Left cardiac atrium (tissue), 4 donors: ENCODE measurements around the gene HOXB8. TPM values are rescaled to one million over a fixed set of nuclear protein-coding genes. Genes with fewer than 3 reads are reported as not detected.

Source experiments
- ATAC-seq, 2 donors: fragments of 200-7000 bp; cut with Tn5 transposase; one replicate each; pipeline ENCODE4 v1.9.1; 2020; ENCODE audit warnings: mild to moderate bottlenecking in 2 of 2, moderate library complexity in 2 of 2
- DNase-seq: peaks from one replicate; pipeline ENCODE4 v3.0.0-alpha.2; 2020
- intact Hi-C, 2 donors: fragments of 100-400 bp; cut with DNase I; formaldehyde crosslinking; loops; one replicate each; pipeline versions ENCODE4 v1.14.1 to v1.15.1; 2022 to 2023
- total RNA-seq, 2 donors: library from RNA; stranded (reverse); fragmentation: NEBNext Ultra II Directional; extraction: Animal tissue kit (Norgen Biotek cat#: 25700); gene quantifications; one replicate each; pipeline ENCODE4 v1.2.1, GENCODE V29; 2021
- donor health status: DM: no; HTN: yes; CAD: no.
- donor health status: DM: no; HTN: yes; CAD: no; lungs with severe emphysema.
- donor health status: DM: yes; HTN: yes; CAD: no.
- donor health status: Dilated cardiomyopathy.

HOXB8 gene
- total RNA-seq, 2 donors from 2014 or later: 0.32 TPM; not detected in 1

DNA sequence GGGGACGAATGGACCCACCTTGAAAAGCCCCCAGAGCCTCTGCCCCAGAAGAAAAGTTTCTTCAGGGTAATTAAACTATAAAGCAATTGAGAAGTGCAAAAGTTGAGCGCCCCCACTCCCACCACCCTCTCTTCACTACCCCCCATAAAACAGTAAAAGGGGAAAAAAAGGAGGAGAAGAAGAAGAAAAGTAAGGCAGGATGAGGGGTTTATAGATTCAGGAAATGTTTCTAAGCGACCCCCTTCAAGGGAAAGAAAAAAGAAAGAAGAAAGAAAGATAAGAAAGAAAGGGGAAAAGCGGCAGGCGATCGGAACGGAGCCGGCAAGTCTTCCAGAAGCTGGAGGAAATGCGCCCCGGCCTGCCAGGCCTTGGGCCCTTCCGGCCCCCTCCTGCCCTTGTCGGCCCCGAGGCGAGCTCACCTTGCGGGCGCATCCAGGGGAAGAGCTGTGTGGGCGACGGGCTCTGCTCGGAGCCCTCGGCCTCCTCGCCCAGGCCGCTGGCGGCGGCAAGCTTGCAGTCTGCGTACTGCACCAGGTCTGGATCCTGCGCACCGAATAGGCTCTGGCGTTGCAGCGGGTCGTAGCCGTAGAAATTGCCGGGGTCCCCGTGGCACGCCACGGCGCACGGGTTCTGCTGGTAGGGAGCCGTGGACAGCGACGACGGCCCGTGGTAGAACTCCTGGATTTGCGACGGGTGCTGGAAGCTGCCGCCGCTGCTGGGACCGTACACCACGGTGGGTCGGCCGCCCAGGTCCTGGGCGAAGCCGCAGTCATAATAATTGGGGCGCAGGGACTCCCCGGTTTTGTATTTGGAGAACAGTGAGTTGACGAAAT, 1.0 kb downstream of the HOXB8 start:
- no peak for DNase-seq
- intact Hi-C loops: loop anchor here (10.0 kb wide), 2 partner anchors 279 to 589 kb away; no protein-coding TSS in a partner anchor

DNA sequence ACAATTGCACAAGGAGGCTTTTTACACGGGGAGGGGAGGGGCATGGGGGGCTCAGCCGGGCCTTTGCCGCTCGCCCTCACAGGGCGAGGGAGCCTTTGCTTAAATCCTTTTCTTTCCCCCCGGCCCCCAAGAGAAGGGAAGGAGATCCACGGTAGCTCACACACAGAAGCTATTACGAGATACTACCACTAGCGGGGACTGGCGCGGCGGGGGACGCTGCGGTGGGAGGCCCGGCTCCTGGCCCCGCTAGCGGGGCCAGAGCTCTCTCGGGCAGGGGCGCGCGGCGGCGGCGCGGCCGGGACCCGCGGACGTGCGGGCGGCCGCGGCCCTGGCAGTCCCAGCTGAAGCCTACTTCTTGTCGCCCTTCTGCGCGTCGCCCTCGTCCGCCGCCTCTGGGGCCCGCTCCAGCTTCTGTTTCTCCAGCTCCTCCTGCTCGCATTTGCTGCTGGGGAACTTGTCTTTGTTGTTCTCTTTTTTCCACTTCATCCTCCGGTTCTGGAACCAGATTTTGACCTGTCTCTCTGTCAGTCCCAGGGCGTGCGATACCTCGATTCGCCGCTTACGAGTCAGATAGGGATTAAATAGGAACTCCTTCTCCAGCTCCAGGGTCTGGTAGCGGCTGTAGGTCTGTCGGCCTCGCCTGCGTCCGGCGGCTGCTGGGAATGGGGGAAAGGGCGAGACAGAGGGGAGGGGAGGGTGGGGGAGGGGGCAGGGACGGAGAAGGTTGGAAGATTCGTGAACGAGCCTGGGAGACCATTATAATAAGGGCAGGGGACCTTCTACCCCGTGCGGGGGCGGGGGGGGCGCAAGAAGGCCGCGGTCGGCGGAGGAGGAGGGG, 2.0 kb downstream of the HOXB8 start:
- DNase-seq: no peak
- ATAC-seq: peak; percentile 40 to 52
- intact Hi-C loops: loop anchor here (10.0 kb wide), 2 partner anchors 278 to 588 kb away; no protein-coding TSS in a partner anchor

More for the DNA sequence above, 1.0 kb downstream of the HOXB8 start:
- no peak for ATAC-seq

DNA sequence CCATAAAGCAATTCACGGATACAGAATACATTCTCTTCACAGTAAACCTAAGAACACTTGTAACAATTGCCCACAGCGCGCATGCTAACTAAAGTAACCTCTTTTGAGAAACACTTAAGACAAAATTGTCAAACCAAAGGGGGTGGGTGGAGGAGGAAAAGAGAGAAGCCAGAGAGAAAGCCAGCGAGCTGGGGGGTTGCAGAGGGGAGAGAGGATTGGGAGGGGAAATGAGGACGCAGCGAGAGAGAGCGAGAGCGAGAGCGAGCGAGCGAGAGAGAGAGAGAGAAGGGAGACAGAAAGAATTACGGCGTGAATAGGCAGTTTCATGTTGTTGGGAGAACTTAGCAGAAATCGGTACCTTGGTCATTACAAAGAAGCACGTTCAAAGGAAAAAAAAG, 2.6 kb downstream of the HOXB8 start:
- intact Hi-C loops: loop anchor here (10.0 kb wide), 2 partner anchors 278 to 588 kb away; no protein-coding TSS in a partner anchor
- ATAC-seq (no peak), DNase-seq (no peak)

DNA sequence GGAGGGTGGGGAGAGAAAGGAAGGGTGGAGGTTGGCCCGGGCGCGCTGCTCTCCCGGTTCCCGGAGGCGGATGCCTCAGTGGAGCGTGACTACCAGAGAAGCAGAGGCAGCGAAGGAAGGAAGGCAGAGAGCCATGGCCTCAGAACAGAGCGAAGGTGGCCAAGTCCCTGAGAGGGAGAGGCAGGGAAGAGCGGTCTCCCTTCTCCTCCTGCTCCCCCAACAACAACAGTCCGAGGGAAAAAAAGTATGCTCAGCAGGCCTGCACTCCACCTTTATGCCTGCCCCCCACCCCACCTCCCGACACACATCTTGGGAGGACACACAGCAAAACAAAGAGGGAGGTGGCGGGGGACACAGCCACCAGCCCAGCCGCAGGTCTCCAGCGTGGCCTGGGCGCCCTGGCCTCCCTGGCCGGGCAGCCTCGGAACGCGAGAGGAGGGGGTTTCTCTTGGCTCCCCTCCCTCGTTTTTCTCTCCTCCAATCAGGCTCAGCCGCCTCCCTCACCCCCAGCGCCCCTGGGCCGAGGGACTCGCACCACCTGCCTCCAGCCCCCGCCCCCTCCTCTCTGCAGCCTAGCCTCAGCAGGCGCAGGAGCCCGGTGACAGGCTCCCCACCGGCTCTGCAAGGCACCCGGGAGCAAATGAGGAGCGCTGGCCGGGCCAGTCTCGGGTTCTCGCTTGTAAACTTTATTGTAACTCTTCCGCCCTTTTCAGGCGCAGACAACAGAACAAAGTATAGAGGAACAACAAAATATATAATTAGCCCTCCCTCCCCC, 3.2 kb downstream of the HOXB8 start:
- intact Hi-C loops: loop anchor here (10.0 kb wide), 2 partner anchors 277 to 587 kb away; no protein-coding TSS in a partner anchor

DNA sequence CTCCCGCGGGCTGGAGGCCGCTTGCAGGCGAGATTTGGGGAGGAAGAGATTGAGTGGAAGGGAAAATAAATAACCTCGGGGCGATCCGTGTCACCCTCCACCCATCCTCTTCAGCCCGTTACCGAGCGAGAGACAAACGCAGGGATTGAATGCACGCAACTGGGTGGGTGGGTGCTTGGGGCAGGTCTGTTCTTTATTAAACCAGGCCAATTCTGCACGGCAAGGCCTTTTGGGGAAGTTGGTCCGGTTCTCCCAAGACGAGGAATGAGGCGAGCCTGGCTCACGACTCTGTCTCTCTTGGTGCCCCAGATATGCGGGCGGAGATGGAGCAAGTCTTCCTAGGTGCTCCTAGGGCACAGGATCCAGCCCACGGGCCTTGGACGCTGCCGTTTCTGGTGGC, 3.9 kb downstream of the HOXB8 start:
- ATAC-seq: peak in 1 of 2 donors; percentile 8

More for the DNA sequence above, 3.2 kb downstream of the HOXB8 start:
- ATAC-seq (no peak), DNase-seq (no peak)

DNA sequence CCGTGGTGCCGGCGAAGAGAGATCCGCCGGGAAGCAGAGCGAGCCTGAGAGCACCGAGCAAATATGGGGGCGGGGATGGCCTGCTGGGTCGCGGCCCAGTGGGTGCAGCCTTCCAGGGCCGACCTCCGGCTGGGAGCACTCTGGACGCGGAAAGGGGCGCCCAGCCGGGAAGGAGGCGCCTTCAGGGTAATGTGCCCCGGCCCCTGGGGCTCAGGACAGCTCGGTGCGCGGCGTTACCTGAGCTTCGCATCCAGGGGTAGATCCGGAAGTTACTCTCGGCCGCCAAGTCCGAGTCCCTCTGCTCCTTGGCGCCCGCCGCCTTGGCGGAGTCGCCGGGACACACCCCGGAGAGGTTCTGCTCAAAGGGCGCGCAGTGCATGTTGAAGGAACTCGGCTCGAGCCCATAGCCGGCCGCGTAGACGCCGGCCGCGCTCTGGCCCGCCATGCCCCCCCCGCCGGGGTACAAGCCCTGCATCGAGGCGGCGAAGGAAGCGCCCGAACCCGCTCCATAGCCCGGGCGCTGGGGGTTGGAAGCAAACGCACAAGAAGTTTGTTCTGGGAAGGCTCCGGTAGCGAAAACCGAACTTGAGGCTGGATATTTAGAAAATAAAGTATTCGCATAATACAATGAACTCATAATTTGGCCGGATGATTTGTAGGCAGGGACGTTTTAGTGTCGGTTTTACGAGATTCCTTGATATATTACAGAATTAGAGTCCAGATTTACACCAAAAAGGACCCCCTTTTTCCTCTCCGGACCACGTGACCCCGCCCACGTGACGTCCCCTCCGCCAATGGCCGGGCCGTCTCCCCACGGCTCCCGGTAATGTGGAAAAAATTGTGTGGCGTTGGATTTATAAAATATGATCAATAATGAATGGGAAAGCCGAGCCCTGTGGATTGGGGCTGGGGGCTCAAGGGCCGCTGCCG, 4.5 kb downstream of the HOXB8 start, which contains the start of gene HOXB7:
TSS of gene HOXB7 (minus strand) at position 736 of the 930 bp plus-strand sequence. CDS start at position 637, 99 bp downstream.
- peak; percentile 63 for DNase-seq
- intact Hi-C loops: loop anchor here (10.0 kb wide), 2 partner anchors 276 to 586 kb away; no protein-coding TSS in a partner anchor
- peak; percentile 5 to 48 for ATAC-seq

More for the DNA sequence above, 3.9 kb downstream of the HOXB8 start:
- DNase-seq: no peak
- intact Hi-C loops: loop anchor here (10.0 kb wide), 2 partner anchors 276 to 586 kb away; no protein-coding TSS in a partner anchor

DNA sequence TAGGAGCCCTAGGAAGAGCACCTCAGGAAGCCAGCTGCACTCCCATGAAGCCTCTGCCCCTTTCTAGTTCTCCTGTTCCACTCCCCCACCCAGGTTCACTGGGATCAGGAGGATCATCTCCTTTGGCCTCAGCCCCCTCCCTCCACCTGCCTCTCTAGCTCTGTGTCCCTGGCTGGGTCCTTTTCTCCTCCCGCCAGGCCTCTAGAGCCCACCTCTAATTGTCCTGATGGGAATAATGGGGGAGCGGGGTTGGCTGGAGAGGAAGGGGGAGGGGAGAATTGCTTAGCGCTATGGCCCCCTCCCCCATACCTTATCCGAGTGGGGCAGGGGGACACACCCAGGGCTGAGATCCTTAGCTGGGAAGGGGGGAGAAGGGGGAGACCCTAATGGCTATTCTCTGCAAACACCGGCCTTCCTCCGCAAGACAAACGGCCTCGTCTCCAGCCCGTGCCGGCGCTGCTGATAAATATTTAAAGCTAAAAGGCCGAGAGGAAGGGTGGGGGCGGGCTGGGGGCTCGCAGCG, 5.3 kb downstream of the HOXB8 start:
- intact Hi-C loops: loop anchor here (10.0 kb wide), 2 partner anchors 275 to 585 kb away; no protein-coding TSS in a partner anchor
- no peak for ATAC-seq

DNA sequence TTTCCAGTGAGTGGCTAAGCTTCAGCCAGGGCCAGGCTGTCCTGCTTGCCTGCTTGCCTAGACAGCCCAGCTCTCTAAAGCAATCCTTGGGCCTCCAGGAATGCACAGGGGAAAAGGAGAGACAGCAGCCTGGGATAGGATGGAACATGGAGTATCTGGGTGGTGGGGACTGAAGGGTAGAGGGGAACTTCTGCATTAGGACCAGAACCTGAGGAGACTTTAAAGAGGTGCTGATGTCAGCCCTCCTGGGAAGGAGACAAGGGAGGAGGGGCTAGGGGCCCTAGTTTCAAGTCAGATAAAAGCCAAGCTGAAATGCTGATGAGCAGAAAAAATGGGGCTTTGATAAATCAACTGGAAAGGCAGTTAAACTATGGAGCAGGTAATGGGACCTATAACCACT, 6.1 kb downstream of the HOXB8 start:
- intact Hi-C loops: no loop called here
- ATAC-seq (no peak), DNase-seq (no peak)

More for the DNA sequence above, 5.3 kb downstream of the HOXB8 start:
- no peak for DNase-seq

DNA sequence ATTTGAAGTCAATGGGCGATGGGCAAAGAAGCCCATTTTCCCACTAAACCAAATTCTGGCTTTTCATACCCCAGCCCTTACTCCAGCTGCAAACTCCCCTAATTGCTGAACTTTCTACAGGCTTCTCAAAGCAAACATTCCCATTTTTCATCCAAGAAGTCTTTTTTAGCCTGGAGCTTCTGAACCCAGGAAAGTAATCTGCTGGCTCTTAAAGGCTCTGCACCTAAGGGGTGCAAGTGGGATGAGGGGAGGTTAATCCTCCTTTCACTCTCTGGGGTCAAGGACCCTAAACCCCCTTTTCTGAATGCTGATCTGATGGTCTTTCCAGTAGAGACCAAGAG, 6.6 kb downstream of the HOXB8 start:
- DNase-seq: no peak
- no peak for ATAC-seq
- intact Hi-C loops: no loop called here

DNA sequence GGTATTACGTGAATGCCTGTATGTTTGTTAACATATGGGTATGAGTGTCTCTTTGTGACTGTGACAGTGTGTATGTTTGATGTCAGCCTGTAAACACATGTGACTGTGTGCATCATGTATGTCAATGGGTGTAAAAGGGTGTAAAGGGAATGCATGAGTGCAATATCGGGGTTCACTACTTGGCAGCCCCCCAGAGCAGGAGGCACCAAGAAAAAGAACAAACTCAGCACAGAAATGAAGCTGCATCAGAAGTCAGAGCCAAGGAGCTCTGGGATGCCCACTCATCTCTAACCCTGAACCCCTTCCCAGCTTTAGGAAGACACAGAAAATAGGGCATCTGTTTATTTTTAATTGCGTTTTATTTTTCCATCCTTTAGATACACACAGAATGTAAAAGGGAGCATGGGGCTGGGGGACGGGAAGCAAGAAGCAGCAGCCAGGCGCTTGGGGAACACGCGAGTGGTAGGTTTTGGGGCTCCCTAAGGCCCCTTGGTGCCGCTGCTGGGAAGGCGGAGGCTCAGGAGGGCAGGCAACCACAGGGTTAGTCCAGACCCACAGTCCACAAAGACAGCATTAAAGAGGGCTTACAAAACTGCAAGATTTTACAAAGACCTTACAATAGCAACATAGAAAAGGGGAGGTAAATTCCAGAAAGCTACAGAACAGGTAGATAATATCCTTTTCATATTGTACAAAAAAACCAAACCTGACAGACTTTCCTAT, 8.0 kb downstream of the HOXB8 start:
- intact Hi-C loops: no loop called here
- DNase-seq (no peak), ATAC-seq (no peak)

DNA sequence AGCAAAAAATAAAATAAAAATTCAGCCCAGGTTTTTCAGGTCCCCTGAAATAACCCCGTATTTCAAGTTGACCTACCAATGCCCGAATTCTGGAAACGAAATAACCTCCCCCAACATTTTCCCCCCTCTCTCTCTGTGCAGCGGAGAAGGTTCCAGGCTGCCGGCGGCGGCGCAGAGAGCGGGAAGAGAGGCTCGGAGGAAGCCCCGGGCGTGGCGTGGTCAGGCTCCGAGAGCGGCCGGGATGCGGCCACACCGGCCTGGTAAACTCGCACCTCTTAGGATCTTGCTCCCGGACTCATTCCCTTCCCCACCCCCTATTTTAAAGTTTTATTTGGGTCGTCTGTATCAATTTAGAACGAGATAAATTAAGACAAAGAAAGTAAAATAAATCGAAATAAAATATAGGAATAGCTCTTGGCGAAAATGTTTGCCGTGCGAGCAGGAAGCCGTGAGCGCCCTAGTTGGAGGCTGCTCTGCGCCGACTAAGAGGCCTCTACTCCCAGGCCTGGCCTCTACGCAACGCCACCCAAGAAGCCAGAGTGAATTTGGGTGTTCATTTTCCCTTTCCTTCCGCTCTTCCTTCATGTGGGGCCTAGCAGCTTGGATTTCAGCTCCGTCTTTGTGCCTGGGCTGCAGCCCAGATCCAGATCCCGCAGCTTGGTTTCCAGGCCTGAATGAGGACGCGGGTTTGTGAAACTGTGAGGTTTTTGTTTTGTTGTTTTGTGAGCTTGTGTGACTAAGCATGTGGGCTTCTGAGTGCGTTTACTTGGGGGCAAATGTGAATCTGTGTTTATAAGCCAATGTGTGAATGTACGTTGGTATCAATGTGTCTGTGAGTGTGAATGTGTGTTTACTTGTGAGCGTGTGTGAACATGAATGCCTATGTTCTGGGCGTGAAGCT, 8.9 kb downstream of the HOXB8 start:
- no peak for ATAC-seq
- intact Hi-C loops: no loop called here

DNA sequence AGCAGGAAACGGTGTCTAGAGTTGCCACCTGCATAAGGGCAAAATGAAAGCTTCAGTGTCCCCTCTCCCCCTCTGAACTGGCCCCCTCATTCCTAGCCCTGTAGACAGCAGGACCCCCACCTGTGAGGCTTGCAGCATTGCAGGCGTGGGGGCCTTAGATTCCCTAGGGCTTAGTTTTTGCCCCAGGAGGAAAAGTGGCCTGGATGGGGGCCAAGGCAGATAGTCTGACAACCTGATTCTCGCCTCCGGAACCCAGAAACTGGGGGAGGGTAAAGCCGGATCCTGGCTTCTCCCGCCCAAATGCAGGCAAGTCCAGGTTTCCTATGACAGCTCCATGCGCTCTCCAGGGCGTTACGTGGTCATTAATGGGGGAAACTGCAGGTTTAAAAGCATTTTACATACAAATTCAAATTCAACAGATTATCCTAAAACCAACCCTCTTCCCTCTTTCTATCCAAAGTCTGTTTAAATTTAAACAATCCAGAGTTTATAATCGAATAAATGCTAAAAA, 9.6 kb downstream of the HOXB8 start:
- ATAC-seq (no peak), DNase-seq (no peak)
- intact Hi-C loops: no loop called here

More for the DNA sequence above, 8.9 kb downstream of the HOXB8 start:
- DNase-seq: no peak

DNA sequence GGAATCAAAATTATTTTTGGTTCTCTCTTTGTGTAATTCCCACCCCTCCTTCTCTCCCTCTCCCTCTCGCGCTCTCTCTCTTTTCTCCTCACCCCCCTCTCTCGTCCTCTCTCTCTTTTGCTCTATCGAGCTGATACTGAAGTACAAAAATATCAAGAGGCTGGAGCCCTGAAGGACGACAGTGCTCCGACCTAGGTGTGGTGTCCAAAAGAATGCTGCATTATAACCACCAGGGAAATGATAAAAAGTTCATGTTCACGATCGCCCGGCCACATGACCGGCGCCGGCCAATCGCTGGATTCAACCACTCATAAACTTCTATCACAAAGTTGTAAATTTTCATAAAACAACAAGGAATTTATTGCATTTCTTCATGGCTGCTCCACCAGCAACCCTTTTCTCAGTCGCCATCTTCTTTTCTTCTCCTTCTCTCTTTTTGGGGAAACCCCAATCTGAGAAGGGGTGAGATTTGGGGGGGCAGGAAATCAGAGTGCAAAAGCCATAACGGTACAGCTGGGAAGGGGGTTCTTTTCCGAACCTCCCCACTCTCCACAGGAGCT, 10.2 kb downstream of the HOXB8 start, which contains the start of gene HOXB6:
TSS of gene HOXB6 (minus strand) at position 217 of the 560 bp plus-strand sequence. CDS start 6,836 bp downstream, outside the sequence.
- ATAC-seq (no peak), DNase-seq (no peak)
- intact Hi-C loops: no loop called here

DNA sequence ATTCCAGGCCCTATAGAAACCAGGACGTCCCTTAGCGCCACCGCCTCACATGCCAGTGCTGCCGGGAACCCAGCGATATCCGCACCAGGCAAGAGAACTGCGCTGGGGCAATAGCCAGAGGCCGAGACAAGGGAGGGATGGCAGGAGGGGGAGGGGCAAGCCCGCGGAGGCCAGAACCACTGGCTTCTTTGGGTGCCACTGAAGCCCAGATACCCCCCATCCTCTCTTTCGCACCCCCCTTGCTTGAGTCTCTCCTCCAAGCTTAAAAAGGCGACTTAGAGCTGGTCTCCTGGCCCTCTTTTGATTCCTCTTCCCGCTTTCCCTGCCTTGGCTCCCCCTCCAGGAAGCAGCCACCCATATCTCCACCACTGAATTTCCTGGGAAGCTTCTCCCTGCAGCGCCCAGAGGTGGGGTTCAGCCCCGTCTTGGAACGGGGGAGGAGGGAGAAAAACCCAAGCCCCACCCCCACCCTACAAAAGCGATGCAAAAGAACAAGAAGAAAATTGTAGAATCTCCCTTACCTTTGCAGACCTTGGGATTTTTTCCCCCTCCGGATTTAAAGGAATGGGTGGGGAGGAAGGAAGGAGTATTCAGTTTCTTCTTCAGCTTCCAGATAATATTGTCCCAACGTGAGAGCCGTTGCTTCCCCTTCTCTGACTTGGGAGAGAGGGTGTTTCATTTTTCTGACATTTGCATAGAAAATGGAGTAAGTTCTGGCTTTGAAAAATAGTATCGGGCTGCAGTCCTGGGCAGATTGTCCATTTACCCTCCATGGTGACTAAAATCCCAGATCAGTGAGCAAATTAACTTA, 10.9 kb downstream of the HOXB8 start:
- ATAC-seq (no peak), DNase-seq (no peak)
- intact Hi-C loops: no loop called here
